ENCODE results near the gene CYTH3.

DNA sequence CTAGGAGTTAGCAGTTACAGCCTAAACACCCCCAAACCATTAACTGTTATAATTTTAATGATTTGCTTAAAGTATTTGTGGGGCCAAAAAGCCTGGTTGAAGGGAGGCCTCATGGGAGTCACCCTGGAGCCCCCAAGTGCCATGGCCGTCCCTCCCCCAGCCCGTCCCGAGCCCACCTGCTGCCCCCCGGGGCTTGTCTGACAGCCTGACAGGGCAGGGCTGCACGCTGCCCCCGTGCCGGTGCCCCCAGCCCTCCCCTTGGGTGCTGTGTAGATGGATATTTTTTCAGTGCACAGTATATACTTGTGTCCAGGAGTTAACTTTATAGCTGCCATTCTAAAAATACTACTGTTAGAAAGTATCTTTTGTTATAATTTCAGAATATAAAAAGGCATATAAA is 108.4 kb downstream of the CYTH3 start:
- TF ChIP-seq POLR2A (IDR thresholded peaks at IDR 0.05) = no peak
- TF ChIP-seq, protein P1, sequence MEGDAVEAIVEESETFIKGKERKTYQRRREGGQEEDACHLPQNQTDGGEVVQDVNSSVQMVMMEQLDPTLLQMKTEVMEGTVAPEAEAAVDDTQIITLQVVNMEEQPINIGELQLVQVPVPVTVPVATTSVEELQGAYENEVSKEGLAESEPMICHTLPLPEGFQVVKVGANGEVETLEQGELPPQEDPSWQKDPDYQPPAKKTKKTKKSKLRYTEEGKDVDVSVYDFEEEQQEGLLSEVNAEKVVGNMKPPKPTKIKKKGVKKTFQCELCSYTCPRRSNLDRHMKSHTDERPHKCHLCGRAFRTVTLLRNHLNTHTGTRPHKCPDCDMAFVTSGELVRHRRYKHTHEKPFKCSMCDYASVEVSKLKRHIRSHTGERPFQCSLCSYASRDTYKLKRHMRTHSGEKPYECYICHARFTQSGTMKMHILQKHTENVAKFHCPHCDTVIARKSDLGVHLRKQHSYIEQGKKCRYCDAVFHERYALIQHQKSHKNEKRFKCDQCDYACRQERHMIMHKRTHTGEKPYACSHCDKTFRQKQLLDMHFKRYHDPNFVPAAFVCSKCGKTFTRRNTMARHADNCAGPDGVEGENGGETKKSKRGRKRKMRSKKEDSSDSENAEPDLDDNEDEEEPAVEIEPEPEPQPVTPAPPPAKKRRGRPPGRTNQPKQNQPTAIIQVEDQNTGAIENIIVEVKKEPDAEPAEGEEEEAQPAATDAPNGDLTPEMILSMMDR (IDR thresholded peaks at IDR 0.05 in 8 of 11, conservative IDR thresholded peaks at IDR 0.05 in 3 of 11) = no peak
- no peak for TF ChIP-seq POLR2AphosphoS5 (IDR thresholded peaks at IDR 0.05)

Data from spleen (tissue), 7 donors.